ENCODE data around the gene WDSUB1.

WDSUB1 gene

GRCh38 chr2:159219394-159219998 lies 67.0 kb downstream of the WDSUB1 start:
- DNase-seq: no peak

DNA sequence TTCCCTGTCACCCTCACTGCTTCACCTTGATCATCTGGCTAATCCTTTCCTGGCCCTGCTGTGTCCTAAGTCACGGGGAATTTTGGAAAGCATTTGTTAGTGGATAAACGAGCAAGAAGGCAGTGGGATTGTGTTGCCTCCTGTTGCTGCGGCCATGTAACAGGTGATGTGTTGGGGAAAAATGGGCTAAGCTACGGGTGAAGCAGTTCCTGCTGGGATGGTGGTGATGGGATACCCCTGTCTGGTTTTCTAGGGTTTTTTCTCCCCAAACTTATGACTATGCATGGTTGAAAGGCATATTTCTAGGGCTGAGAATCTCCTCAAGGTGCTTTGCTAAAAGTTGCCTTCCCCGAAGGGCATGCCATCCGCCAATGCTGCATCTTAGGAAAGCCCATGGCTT lies 68.1 kb downstream of the WDSUB1 start:
- DNase-seq: no peak

DNA sequence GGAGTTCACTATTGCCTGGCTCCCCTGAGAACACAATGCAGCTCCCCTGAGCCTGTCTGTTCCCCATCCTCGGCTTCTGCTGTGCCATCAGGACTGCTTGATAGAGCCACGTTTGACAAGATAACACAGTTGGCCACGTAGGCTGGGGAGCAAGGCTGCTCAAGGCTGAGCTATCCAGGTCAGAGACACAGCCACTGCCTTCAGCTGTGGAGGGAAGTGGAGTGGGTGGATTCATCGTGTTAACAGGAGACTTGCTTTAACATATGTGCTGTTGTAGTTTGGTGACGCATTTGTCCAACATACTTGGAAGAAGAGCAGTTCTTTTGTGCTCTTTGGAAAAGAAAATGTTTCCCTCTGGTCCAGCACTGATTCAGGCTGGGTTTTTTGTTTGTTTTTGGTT lies 68.8 kb downstream of the WDSUB1 start:
- no peak for DNase-seq

DNA sequence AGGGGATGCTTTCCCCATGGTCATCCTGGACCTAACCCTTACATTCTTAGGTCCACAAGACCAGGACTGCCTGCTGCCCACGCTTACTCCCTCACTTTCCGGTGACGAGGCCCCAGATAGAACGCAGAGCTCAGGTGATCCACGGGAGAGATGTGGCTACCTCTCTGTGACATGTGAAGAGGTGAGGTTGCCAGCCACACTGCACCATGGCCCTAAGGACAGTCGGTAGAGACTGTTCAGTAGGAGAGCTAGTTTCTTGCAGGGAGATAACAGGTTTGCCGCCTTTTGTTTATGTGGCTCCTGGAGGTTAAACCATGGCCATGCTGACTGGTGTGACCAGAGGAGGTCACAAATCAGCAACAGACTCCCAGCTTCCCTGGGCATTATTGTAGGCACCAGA lies 71.4 kb downstream of the WDSUB1 start:
- no peak for DNase-seq

DNA sequence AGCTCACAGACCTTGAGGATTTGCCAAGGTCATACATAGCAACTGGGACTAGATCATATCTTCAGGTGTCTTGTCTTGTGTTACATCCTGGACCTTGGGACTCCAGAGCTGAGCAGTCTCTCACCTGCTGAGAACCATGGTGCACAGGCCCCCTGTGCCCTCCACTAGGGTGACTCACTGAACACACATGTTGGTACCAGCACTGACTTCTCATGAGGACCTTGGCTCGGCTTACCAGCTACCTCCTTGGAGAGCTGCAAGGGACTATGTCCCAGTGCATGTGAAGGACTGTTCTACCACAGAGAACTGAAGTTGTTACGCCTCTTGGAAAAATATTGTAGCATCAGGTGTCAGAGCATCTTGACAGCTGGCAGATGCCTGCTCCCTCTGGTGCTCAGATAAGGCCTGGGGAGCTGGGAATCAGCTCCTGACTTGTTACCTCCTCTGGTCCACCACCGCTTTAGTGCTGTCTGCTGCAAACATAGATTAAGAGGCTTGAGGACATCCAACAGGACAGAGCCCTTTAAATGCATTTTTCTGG lies 72.1 kb downstream of the WDSUB1 start:
- DNase-seq: no peak

DNA sequence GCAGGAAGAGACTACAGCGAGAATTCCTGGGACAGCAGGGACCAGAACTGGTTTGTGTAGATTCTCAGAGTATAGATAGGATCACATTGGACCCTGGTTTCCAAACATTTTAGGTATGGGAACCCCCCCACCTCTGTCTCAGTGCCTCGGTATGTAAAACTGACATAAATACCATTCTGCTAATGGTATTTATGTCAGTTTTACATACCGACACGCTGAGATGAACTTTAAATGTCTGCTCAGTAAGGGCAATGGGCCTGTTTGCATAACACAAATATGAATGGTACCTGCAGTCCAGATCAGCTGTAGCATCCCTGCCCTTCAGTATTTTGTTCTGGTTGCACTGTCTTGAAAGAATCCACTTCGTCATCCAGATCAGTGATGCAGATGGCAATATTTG lies 73.2 kb downstream of the WDSUB1 start:
- no peak for DNase-seq

- no peak for DNase-seq
Observed at GRCh38 chr2:159211447-159212396, 74.8 kb downstream of the WDSUB1 start.

- peak; percentile 63 for DNase-seq
Observed at GRCh38 chr2:159209341-159210306, 76.9 kb downstream of the WDSUB1 start.

DNA sequence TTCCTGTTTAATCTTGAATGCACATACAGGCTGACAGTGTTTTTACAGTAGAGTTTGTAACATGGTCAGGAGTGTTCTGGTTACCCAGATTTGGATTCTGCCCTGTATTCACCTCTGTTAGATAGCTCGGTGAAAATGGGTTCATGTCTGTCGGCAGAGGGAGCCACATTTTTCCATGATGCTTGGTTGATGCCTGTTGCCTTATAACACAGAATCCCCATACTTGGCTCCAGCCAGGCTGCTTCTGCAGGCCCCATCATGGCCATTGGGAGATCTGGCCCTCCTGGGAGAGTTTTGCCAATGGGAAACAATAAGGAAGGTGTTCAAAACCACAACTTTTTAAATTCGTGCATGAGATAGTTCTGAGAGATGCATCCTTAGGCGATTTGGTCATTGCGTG lies 78.1 kb downstream of the WDSUB1 start:
- no peak for DNase-seq

DNA sequence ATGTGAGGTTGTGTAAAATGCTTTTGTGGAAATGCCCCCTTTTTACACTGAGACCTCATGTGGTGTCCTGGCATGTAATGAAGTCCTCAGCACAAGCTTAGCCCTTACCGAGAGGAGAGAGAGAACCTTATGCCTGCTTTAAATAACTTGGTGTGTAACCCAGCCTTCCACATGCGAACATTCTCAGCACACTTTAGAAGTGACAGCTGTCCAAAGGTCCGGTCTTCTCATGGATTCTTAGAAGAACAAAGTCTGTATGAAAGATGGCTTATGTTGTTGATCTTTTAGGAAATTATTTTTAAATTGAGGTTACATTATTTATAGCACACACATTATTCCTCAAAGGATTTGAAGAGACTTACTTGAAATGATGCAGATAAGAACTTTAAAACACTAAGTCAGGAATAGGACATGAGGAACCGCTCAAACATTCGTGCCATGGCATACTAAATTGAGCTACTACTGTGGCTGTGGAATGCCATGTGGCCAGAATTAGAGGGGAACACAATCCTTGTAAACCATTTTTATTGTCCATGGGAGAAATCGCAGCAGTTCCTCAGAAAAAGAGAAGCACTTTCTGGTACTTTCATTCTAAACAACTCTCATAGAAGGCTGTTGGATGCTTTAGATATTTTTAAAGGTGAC lies 79.6 kb downstream of the WDSUB1 start:
- DNase-seq: no peak

DNA sequence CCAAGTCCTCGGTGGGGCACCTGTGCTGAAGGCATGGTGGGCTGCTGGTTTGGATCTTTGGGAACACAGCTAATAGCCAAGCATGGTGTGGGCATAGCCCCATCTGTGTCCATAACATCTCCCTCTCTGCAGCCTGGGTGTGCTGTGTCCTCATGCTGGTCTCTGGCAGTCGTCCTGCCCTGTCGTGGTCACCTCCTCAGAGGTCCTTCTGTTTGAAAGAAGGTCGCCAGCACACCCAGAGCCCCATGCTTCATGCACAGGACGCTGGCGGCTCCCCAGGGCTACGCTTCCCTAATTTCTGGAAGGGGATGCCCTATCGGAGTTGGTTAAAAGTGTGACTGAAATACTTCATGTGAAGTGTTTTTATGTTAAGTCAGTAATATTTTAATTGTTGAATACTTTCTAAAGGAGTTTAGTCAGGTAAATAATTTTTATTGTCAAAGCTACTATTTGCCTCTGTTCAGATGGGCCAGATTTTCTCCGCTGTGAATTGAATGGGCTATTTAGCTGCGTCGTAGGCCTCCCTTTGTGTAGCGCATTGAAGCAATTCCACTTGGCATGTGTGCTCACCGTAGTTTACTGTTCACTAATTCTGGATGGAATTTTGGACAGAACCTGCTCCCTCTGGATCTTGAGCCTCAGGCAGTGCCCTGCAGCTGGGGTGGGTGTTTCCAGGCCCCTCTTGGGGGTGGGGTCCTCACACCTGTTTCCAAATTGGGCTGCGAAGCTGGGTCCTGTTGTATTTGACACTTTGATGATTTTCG lies 81.9 kb downstream of the WDSUB1 start:
- DNase-seq: no peak

DNA sequence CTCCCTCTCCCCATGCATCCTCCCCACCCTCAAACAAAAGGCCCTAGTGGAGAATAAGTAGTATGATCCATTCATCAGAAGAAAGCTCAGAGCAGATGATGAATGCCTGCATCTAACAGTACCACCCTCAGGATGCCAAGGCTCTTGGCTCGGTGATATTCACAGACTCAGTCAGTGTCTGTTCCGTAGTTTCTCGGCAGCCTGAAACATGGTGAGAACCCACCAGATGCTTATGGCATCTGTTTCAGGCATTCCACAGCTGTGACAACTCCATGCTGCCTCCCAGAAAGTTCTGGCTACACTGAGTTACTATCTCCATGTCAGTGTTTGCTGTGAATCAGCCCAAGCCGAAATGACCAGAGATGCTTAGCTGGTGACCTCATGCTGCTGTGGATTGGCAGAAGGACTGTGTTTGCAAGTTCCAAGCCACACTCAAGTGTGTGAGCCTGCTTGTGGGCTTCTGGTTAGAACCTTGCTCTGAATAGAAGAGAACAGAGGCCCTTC lies 83.9 kb downstream of the WDSUB1 start:
- no peak for DNase-seq

GRCh38 chr2:159201360-159202063 lies 85.0 kb downstream of the WDSUB1 start:
- DNase-seq: no peak

DNA sequence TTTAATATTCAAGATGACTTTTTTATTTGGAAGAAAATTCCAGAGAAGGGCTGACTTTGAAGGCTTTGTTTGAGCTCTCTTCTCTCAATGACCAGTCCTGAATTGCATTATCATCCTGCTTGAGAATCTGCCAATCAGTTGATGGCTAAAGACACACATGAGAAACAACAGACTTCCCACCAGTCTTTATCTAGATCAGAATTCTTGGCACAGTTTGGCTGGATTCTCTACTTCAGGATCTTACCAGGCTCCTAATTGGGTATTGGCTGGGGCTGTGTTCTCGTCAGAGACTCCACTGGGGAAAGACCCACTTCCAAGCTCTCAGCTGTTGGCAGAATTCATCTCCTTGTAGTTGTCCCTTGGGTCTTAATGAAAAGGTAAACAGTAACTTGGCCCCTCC lies 86.0 kb downstream of the WDSUB1 start:
- no peak for DNase-seq

DNA sequence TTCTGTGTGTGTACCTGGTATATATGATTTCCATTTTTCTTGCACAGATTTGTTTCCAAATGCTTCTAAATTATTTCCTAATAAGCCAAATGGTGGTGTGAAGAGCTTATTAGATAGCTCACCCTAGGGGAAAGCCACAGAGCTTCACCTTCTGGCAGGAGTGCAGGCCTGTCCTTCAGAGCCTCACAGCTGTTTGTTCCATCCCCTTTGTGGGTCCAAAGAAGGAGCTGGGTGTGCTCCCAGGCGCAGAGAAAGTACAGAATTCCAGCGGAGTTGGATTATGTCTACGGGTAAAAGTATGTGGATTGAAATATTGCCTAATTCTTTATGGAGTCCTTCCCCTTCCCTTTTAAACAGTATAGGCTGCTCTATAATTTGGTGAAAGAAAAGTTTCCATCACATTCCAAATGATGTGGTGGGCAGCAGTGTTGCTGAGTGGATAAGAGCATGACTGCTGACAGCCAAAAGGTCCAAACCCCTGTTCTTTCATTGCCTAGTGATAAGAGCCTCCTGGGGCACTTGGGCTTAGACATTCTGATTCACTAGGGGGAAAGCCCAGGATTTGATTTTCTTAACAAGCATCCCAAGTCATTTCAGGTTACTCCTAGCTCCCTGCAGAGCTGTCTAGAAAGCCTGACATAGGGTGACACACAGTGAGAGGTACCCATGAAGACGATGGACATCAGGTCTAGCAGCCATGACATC lies 86.6 kb downstream of the WDSUB1 start:
- DNase-seq: no peak

DNA sequence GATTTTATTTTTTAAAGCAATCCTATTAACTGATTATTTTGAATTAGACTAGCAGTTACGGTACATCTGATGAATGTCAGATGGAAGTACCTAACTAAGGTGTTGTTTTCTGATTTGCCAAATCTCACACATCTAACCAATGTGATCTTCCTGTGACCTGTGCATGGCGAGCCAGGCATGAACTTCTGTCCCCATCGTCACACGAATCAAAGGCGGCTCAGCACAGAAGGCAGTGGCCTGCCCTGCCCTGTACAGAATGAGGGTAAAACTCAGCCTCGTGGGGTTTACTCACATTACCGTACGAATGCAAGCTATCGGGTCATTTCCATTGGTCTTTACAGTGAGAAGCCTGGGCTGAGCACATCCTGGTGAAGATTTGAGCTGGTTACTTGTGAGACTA lies 87.3 kb downstream of the WDSUB1 start:
- no peak for DNase-seq

GRCh38 chr2:159196393-159196925 lies 90.0 kb downstream of the WDSUB1 start:
- DNase-seq: no peak

- no peak for DNase-seq
Observed at GRCh38 chr2:159195697-159196096, 90.8 kb downstream of the WDSUB1 start.

DNA sequence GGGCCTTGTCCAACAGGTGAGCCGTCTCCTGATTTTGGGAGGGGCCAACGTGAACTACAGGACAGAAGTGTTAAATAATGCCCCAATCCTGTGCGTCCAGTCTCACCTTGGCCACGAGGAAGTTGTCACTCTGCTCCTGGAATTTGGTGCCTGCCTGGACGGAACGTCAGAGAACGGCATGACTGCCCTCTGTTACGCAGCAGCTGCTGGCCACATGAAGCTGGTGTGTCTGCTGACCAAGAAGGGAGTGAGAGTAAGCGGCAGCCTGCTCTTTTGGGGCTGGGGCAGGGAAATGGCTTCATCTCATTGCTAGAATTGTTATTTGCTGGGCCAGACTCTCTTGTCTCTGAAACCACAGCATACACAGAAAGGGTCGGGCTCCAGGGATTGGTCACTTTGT lies 92.3 kb downstream of the WDSUB1 start:
- DNase-seq: no peak

GRCh38 chr2:159193791-159194190 lies 92.7 kb downstream of the WDSUB1 start:
- no peak for DNase-seq

Measured in CD4-positive, alpha-beta T cell treated with Interleukin-17A for 4 hours (primary cell).